A673 (cell line): Measurements from ENCODE around the gene SDHAF1. TPM values are rescaled to one million over a fixed set of nuclear protein-coding genes. Genes with fewer than 3 reads are reported as not detected.

Experiments used
- Bru-seq: library from RNA; stranded (reverse); fragments of 400-500 nt; gene quantifications from one replicate; lab custom pipeline; 2021; lab: Mats Ljungman, UMichigan
- BruChase-seq, 2 experiments: library from RNA; stranded (reverse); fragments of 400-500 nt; gene quantifications; one replicate each; lab custom pipeline; 2021; lab: Mats Ljungman, UMichigan
- BruUV-seq: library from RNA; stranded (reverse); fragments of 400-500 nt; replicated peaks from 2 replicates; lab custom pipeline; 2021; lab: Mats Ljungman, UMichigan
- CTCF ChIA-PET: fragments of 300-600 bp; sonication (Branson Sonifier 250); formaldehyde crosslinking; loops from one replicate; lab custom pipeline; 2022; ENCODE audit warnings: antibody characterized with exemption; lab: Charles Lee
- POLR2A ChIA-PET: fragments of 300-600 bp; sonication (Branson Sonifier 250); formaldehyde crosslinking; loops from one replicate; lab custom pipeline; 2022; ENCODE audit warnings: antibody characterized with exemption; ENCODE audit not compliant: low non-redundant PET; lab: Charles Lee
- DNase-seq: peaks from one replicate; pipeline ENCODE4 v3.0.0-alpha.2; 2015; ENCODE audit warnings: low spot score
- H3K27ac ChIP-seq: fragments of 200-600 bp; sonication (generic); 2 replicates; pipeline ENCODE4 v1.5.1; 2016; ENCODE audit warnings: mixed run types, low read depth, mild to moderate bottlenecking, mixed read lengths, antibody characterized with exemption, low read length; ENCODE audit not compliant: poor library complexity, severe bottlenecking
- H3K27me3 ChIP-seq: fragments of 200-600 bp; sonication (generic); replicated peaks from 2 replicates; pipeline ENCODE4 v1.6.1; 2017; ENCODE audit warnings: mixed run types, low read depth, mild to moderate bottlenecking, mixed read lengths, antibody characterized with exemption, low read length; ENCODE audit not compliant: insufficient read depth, poor library complexity
- H3K36me3 ChIP-seq: fragments of 200-600 bp; sonication (generic); 2 replicates; pipeline ENCODE4 v1.6.1; 2016; ENCODE audit warnings: mixed run types, mild to moderate bottlenecking, mixed read lengths, antibody characterized with exemption, low read length; ENCODE audit not compliant: insufficient read depth, poor library complexity, severe bottlenecking
- H3K4me1 ChIP-seq: fragments of 200-600 bp; sonication (generic); 2 replicates; pipeline ENCODE4 v1.6.1; 2017; ENCODE audit warnings: mixed run types, mild to moderate bottlenecking, mixed read lengths, antibody characterized with exemption, low read length; ENCODE audit not compliant: insufficient read depth, poor library complexity, severe bottlenecking
- H3K4me3 ChIP-seq: fragments of 200-600 bp; sonication (generic); 2 replicates; pipeline ENCODE4 v1.5.1; 2016; ENCODE audit warnings: low read depth, mixed run types, mild to moderate bottlenecking, mixed read lengths, low read length; ENCODE audit not compliant: poor library complexity, severe bottlenecking
- H3K9me3 ChIP-seq: fragments of 200-600 bp; sonication (generic); 2 replicates; pipeline ENCODE4 v1.6.1; 2016; ENCODE audit warnings: mixed run types, low read depth, mild to moderate bottlenecking, mixed read lengths, antibody characterized with exemption, low read length; ENCODE audit not compliant: poor library complexity, severe bottlenecking
- EZH2 ChIP-seq: fragments of 200-600 bp; sonication (generic); IDR thresholded peaks from 2 replicates; pipeline ENCODE4 v1.6.1; 2017; ENCODE audit warnings: borderline replicate concordance, low read depth, mild to moderate bottlenecking, mixed read lengths, antibody characterized with exemption, low read length; ENCODE audit not compliant: poor library complexity, severe bottlenecking
- intact Hi-C: fragments of 100-400 bp; cut with micrococcal nuclease; formaldehyde crosslinking; loops from one replicate; pipeline ENCODE4 v1.10.0; 2022; ENCODE audit not compliant: unreplicated experiment
- long read RNA-seq: library from polyadenylated mRNA; stranded (forward); transcript quantifications from one replicate; pipeline ENCODE4 v2.0.0, GENCODE V29; 2022
- total RNA-seq: library from RNA; stranded (reverse); gene quantifications from 2 replicates; pipeline ENCODE4 v1.2.3, GENCODE V29; 2021
- TF ChIP-seq, protein P1 (sequence below): fragments of 300-800, 200-600 bp; sonication (generic); conservative IDR thresholded peaks from 2 replicates; pipeline ENCODE4 v1.5.1; 2017; ENCODE audit warnings: low read depth, mild to moderate bottlenecking, antibody characterized with exemption, low read length, moderate library complexity, mixed read lengths

Gene SDHAF1, protein sequence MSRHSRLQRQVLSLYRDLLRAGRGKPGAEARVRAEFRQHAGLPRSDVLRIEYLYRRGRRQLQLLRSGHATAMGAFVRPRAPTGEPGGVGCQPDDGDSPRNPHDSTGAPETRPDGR
- total RNA-seq = 8.9 and 11.0 TPM in 2 replicates
- percentile 48 among the genes with signal in this experiment for Bru-seq, nascent RNA
- percentile 68 among the genes with signal in this experiment for BruChase-seq, experiment 1, labeled RNA remaining after a 2-hour chase
- percentile 55 among the genes with signal in this experiment for BruChase-seq, experiment 2, labeled RNA remaining after a 6-hour chase
- long read RNA-seq, transcript SDHAF1-201 (1 exons, 1,117 nt) = major isoform, 21 of 22 reads
- long read RNA-seq, partial matches to known transcripts = 0 of 22 reads
- long read RNA-seq, other reads (novel, unspliced or antisense) = 1 of 22 reads

DNA sequence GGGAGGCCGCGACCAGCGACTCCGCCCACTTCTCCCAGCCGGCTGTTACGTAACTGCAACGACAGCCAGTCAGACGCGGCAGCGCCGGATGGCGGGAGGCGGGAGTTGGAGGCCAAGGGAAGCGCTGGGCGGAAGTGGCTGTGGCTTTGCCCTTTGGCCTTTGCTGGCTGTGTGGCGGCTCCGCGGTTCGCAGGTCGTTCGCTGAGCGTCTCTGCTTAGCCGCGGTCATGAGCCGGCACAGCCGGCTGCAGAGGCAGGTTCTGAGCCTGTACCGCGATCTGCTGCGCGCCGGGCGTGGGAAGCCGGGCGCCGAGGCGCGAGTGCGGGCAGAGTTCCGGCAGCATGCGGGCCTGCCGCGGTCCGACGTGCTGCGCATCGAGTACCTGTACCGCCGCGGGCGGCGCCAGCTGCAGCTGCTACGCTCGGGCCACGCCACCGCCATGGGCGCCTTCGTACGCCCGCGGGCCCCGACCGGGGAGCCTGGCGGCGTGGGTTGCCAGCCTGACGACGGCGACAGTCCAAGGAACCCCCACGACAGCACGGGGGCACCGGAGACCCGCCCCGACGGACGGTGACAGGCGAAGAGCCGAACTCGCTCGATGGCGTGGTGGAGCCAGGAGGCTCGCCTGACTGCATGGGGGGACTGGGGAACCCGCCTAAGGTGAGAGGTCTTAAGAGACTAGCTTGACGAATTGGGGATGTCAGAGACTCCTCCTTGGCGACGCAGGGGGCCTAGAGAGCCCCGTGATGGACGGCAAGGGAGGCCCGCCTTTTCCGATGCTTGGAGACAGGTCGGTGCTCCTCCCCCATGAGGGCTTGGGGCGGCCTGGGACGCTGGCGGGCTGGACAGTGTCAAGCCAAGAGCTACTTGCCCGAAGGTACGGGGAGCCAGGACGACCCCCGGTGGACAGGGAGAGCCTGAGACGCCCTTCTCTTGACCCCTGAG lies at the start of gene SDHAF1:
Gene SDHAF1 (plus strand): TSS at position 141 of the 946 bp plus-strand sequence. CDS start 87 bp downstream, at position 228.
- Histone ChIP-seq H3K4me3 (peak within 1 kb of the TSS; percentile 79), H3K4me1 (peaks cover 8% of the 10 kb centered on the region), H3K27ac (peak within 1 kb of the TSS; percentile 78), H3K27me3 (no peaks in the 10 kb centered on the region), H3K9me3 (no peaks in the 10 kb centered on the region), H3K36me3 (no peaks in the 10 kb centered on the region)
- peak; percentile 93 for DNase-seq
- TF ChIP-seq EZH2 = no peak
- TF ChIP-seq, protein P1, sequence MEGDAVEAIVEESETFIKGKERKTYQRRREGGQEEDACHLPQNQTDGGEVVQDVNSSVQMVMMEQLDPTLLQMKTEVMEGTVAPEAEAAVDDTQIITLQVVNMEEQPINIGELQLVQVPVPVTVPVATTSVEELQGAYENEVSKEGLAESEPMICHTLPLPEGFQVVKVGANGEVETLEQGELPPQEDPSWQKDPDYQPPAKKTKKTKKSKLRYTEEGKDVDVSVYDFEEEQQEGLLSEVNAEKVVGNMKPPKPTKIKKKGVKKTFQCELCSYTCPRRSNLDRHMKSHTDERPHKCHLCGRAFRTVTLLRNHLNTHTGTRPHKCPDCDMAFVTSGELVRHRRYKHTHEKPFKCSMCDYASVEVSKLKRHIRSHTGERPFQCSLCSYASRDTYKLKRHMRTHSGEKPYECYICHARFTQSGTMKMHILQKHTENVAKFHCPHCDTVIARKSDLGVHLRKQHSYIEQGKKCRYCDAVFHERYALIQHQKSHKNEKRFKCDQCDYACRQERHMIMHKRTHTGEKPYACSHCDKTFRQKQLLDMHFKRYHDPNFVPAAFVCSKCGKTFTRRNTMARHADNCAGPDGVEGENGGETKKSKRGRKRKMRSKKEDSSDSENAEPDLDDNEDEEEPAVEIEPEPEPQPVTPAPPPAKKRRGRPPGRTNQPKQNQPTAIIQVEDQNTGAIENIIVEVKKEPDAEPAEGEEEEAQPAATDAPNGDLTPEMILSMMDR = no peak
- CTCF ChIA-PET = interaction anchor here (0.6 kb wide), 1 partner anchor 160 kb away, joined by 5 read pairs; no protein-coding TSS in a partner anchor
- BruUV-seq = no TSS peak
- POLR2A ChIA-PET = no interaction called here
- intact Hi-C loops = no loop called here

DNA sequence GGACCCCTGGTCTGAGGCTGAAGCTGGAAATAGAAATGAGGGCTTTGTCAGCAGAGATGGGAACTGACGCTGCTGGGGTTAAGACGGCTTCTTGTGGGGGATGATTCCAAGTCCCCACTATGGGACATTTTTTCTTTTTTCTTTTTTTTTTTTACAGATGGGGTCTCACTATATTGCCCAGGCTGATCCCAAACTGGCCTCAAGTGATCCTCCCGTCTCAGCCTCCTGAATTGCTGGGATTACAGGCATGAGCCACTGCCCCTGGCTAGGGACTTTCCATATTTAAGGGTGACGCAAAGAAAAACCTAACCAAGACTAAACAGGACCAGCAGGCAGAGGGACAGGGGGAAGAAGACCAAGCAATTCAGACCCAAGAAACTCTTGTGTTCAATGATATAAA lies 48.8 kb upstream of the SDHAF1 start:
- CTCF ChIA-PET = no interaction called here
- Histone ChIP-seq H3K4me3 (no peak overlapping the region), H3K4me1 (no peaks in the 10 kb centered on the region), H3K36me3 (no peaks in the 10 kb centered on the region), H3K27me3 (no peaks in the 10 kb centered on the region), H3K9me3 (no peaks in the 10 kb centered on the region), H3K27ac (no peak overlapping the region)
- intact Hi-C loops = no loop called here
- TF ChIP-seq, protein P1 = no peak
- no peak for TF ChIP-seq EZH2
- POLR2A ChIA-PET = no interaction called here
- no peak for DNase-seq
- BruUV-seq = no TSS peak

DNA sequence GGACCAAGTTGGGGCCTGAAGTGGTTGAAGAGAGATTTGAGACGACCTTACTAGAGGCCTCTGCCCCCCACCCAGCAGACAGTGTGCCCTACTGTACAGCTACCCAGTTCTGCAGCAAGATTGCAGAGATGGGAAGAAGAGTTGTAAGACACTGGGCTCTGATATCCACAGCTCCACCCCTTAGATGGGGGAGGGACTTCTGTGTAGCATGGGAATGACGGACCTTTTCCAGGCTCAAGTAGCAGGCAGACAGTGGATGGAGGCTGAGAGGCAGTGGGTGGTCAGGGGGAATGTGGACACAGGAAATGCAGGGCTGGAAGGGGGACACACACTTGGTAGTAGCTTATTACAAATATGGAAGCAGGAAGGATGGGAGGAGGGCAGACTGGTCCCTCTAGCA lies 45.9 kb upstream of the SDHAF1 start:
- BruUV-seq = no TSS peak
- H3K27me3 ChIP-seq = no peaks in the 10 kb centered on the region
- POLR2A ChIA-PET = no interaction called here

More for the DNA sequence above, 45.9 kb upstream of the SDHAF1 start:
- no peak for TF ChIP-seq EZH2
- TF ChIP-seq, protein P1 = no peak
- no peak overlapping the region for H3K27ac ChIP-seq
- H3K4me3 ChIP-seq = no peak overlapping the region
- no peaks in the 10 kb centered on the region for H3K4me1 ChIP-seq
- no peak for DNase-seq
- intact Hi-C loops = no loop called here
- no peaks in the 10 kb centered on the region for H3K36me3 ChIP-seq
- CTCF ChIA-PET = no interaction called here
- H3K9me3 ChIP-seq = no peaks in the 10 kb centered on the region
